C1 segment of cervical spinal cord (tissue), 14 donors: ENCODE data around the gene TPSB2.
"Not testable (repeated sequence)": the region's sequence is repeated elsewhere in the genome, so short reads cannot be mapped to it uniquely, and the experiment has no call there.

Source experiments
- DNase-seq, 14 donors: peaks; one replicate each; lab custom pipeline; 2025; lab: John Stamatoyannopoulos, UW

The TPSB2 gene

GRCh38 chr16:1261131-1261892, 31.3 kb upstream of the TPSB2 start:
- no peak for DNase-seq

- DNase-seq: no peak
Measured at GRCh38 chr16:1260101-1260680, 30.2 kb upstream of the TPSB2 start.

- no peak for DNase-seq
Measured at GRCh38 chr16:1259760-1260068, 29.7 kb upstream of the TPSB2 start.

GRCh38 chr16:1258906-1259759, 29.1 kb upstream of the TPSB2 start:
- no peak for DNase-seq

GRCh38 chr16:1258225-1258600, 28.2 kb upstream of the TPSB2 start:
- DNase-seq: no peak

- DNase-seq: no peak
Measured at GRCh38 chr16:1257561-1258224, 27.7 kb upstream of the TPSB2 start.

GRCh38 chr16:1256874-1257322, 26.9 kb upstream of the TPSB2 start:
- DNase-seq: no peak

GRCh38 chr16:1256296-1256873, 26.4 kb upstream of the TPSB2 start:
- DNase-seq: not testable (repeated sequence)

- DNase-seq: not testable (repeated sequence)
Measured at GRCh38 chr16:1255276-1256122, 25.5 kb upstream of the TPSB2 start, which contains the start of gene TPSD1. Gene TPSD1, plus strand, starts transcription at chr16:1256069. Its CDS starts 212 bp downstream, at chr16:1256281.

- DNase-seq: not testable (repeated sequence)
Measured at GRCh38 chr16:1254821-1255220, 24.8 kb upstream of the TPSB2 start.

GRCh38 chr16:1253701-1254364, 23.8 kb upstream of the TPSB2 start:
- DNase-seq: not testable (repeated sequence)

- not testable (repeated sequence) for DNase-seq
Measured at GRCh38 chr16:1249031-1249755, 19.2 kb upstream of the TPSB2 start.

GRCh38 chr16:1247903-1248537, 18.0 kb upstream of the TPSB2 start:
- DNase-seq: not testable (repeated sequence)

- DNase-seq: no peak
Measured at GRCh38 chr16:1245452-1246020, 15.6 kb upstream of the TPSB2 start.

GRCh38 chr16:1244881-1245280, 14.9 kb upstream of the TPSB2 start:
- DNase-seq: no peak

- DNase-seq: not testable (repeated sequence)
Measured at GRCh38 chr16:1243907-1244850, 14.2 kb upstream of the TPSB2 start.

GRCh38 chr16:1243363-1243762, 13.4 kb upstream of the TPSB2 start:
- DNase-seq: not testable (repeated sequence)
